Measurements from ENCODE around the gene SLC35F2.
"Not testable (repeated sequence)": the region's sequence is repeated elsewhere in the genome, so short reads cannot be mapped to it uniquely, and the experiment has no call there.

The SLC35F2 gene

GRCh38 chr11:107858217-107859070 is at the start of gene SLC35F2:
SLC35F2 (minus strand) TSS chr11:107858787; CDS start chr11:107858767, 20 bp downstream.
- peak; percentile 68 to 75 for DNase-seq (ENCODE audit: low read depth in 2 of 2)

- DNase-seq (ENCODE audit: low read depth in 2 of 2) = no peak
Observed at GRCh38 chr11:107908211-107908610, 49.6 kb upstream of the SLC35F2 start.

- DNase-seq (ENCODE audit: low read depth in 2 of 2) = no peak
Observed at GRCh38 chr11:107898270-107898669, 39.7 kb upstream of the SLC35F2 start.

GRCh38 chr11:107882095-107882820 is 23.7 kb upstream of the SLC35F2 start:
- no peak for DNase-seq (ENCODE audit: low read depth in 2 of 2)

GRCh38 chr11:107881471-107881870 is 22.9 kb upstream of the SLC35F2 start:
- DNase-seq (ENCODE audit: low read depth in 2 of 2) = not testable (repeated sequence)

- no peak for DNase-seq (ENCODE audit: low read depth in 2 of 2)
Observed at GRCh38 chr11:107876141-107876540, 17.6 kb upstream of the SLC35F2 start.

- DNase-seq (ENCODE audit: low read depth in 2 of 2) = no peak
Observed at GRCh38 chr11:107864591-107864990, 6.0 kb upstream of the SLC35F2 start.

GRCh38 chr11:107860688-107861087 is 2.1 kb upstream of the SLC35F2 start:
- no peak for DNase-seq (ENCODE audit: low read depth in 2 of 2)

GRCh38 chr11:107860240-107860620 is 1.6 kb upstream of the SLC35F2 start:
- DNase-seq (ENCODE audit: low read depth in 2 of 2) = not testable (repeated sequence)

- peak in 1 of 2 donors; percentile 14 for DNase-seq (ENCODE audit: low read depth in 2 of 2)
Observed at GRCh38 chr11:107859459-107860239, 1.1 kb upstream of the SLC35F2 start.

GRCh38 chr11:107857550-107858216 is 904 bp downstream of the SLC35F2 start:
- no peak for DNase-seq (ENCODE audit: low read depth in 2 of 2)

- DNase-seq (ENCODE audit: low read depth in 2 of 2) = no peak
Observed at GRCh38 chr11:107856981-107857517, 1.5 kb downstream of the SLC35F2 start.

GRCh38 chr11:107856180-107856980 is 2.2 kb downstream of the SLC35F2 start:
- DNase-seq (ENCODE audit: low read depth in 2 of 2) = no peak

GRCh38 chr11:107853070-107853469 is 5.5 kb downstream of the SLC35F2 start:
- DNase-seq (ENCODE audit: low read depth in 2 of 2) = no peak

- DNase-seq (ENCODE audit: low read depth in 2 of 2) = no peak
Observed at GRCh38 chr11:107851704-107852310, 6.8 kb downstream of the SLC35F2 start.

- no peak for DNase-seq (ENCODE audit: low read depth in 2 of 2)
Observed at GRCh38 chr11:107849790-107850189, 8.8 kb downstream of the SLC35F2 start.

- DNase-seq (ENCODE audit: low read depth in 2 of 2) = no peak
Observed at GRCh38 chr11:107848345-107848744, 10.2 kb downstream of the SLC35F2 start.

- DNase-seq (ENCODE audit: low read depth in 2 of 2) = no peak
Observed at GRCh38 chr11:107847184-107847583, 11.4 kb downstream of the SLC35F2 start.

- no peak for DNase-seq (ENCODE audit: low read depth in 2 of 2)
Observed at GRCh38 chr11:107844041-107844440, 14.5 kb downstream of the SLC35F2 start.

Data from stimulated activated CD8-positive, alpha-beta memory T cell treated with anti-CD3 and anti-CD28 coated beads, Interleukin-15, amount 100 ng/mL, for 48 hours (primary cell).